ENCODE data around the gene CLDN4.

- TF ChIP-seq SP1 (IDR thresholded peaks at IDR 0.05) (no peak), FOXK2 (IDR thresholded peaks at IDR 0.05) (no peak), HDGF (IDR thresholded peaks at IDR 0.05; ENCODE audit: borderline replicate concordance) (no peak), FOXM1 (IDR thresholded peaks at IDR 0.05; ENCODE audit: borderline replicate concordance) (no peak), ELF4 (IDR thresholded peaks at IDR 0.05) (no peak), BHLHE40 (IDR thresholded peaks at IDR 0.05; ENCODE audit: borderline replicate concordance) (no peak), SUZ12 (IDR thresholded peaks at IDR 0.05) (no peak), ARNT (IDR thresholded peaks at IDR 0.05) (no peak), FOXA1 (IDR thresholded peaks at IDR 0.05) (no peak), TARDBP (IDR thresholded peaks at IDR 0.05) (no peak), PKNOX1 (IDR thresholded peaks at IDR 0.05) (no peak), LEF1 (IDR thresholded peaks at IDR 0.05; ENCODE audit: borderline replicate concordance) (no peak)
Observed at GRCh38 chr7:73831584-73831833, 713 bp downstream of the CLDN4 start.
